GM19043 (cell line): ENCODE results near the gene PAN2.
"Not testable (repeated sequence)": the region's sequence is repeated elsewhere in the genome, so short reads cannot be mapped to it uniquely, and the experiment has no call there.

Experiments used
- ATAC-seq: cut with Tn5 transposase; IDR thresholded peaks from one replicate; pipeline ENCODE4 v1.9.1; 2021; ENCODE audit warnings: low read depth; ENCODE audit not compliant: unreplicated experiment

The PAN2 gene

DNA sequence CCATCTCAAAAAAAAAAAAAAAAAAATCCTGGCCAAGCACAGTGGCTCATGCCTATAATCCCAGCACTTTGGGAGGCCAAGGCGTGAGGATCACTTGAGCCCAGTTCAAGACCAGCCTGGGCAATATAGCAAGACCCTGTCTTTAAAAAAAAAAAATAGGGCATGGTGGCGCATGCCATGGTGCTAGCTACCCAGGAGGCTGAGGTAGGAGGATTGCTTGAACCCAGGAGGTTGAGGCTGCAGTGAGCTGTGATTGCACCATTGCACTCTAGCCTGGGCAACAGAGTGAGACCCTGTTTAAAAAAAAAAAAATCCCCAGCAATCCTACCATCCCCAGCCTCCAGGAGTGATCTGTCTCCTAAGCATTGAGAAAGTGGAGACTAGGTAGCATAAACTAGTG lies 8.5 kb upstream of the PAN2 start:
- not testable (repeated sequence) for ATAC-seq

DNA sequence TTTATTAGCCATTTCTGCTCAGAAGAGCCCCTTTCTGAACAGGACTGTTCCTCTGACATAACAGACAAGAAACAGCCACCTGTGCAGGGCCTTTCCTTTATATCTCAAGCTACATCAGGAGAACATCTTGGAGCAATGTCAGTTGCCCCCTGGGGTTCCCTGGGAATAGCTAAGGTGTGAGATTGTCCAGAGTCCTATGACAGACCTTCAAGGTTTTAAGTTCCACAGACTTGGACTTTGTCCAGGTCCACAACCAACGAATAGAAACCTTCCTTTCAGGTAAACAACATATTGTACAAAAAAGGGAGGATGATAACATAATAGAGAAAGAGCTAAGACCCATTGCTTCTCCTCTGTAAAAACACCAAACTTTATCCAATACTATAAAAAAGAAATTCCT lies 7.8 kb upstream of the PAN2 start:
- no peak for ATAC-seq

DNA sequence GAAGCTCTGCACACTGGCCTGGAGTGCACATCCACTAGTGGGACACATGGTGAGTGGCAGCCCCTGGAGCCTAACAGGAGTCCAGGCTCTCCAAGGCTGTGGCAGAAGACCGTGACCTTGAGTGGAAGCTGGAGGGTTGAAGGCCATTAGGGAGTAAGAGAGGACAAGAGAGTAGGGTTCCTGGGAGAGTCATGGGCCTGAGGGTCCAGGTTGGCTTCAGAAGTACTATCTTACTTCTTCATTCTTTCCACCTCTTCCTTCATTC lies 5.3 kb upstream of the PAN2 start:
- ATAC-seq: no peak

DNA sequence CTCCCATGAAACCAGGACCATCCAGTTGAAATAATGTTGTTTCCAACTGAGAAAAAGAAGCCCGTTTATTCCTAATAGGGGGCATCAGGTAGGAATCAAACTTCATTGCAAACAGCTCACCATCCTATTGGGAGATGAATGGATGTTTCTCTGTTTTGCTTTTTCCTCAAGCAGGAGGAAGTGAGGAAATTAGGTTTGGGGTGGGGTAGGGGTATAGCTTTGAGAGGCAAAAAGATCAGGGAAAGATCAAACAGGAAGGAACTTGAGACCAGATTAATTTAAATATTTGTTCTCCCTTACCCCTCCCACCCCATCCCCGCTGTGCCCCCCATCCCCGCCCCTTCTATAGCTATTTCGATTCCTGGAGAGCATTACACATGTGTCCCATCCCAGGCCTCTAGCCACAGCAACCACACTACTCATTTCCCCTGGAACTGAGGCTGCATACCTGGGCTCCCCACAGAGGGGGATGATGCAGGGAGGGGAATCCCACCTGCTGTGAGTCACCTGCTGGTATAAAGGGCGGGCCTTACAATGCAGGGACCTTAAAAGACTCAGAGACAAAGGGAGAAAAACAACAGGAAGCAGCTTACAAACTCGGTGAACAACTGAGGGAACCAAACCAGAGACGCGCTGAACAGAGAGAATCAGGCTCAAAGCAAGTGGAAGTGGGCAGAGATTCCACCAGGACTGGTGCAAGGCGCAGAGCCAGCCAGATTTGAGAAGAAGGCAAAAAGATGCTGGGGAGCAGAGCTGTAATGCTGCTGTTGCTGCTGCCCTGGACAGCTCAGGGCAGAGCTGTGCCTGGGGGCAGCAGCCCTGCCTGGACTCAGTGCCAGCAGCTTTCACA lies 4.7 kb upstream of the PAN2 start, which contains the start of gene IL23A:
Gene IL23A (plus strand): TSS at position 577 of the 850 bp plus-strand sequence. CDS start 161 bp downstream, at position 738.
- no peak for ATAC-seq

DNA sequence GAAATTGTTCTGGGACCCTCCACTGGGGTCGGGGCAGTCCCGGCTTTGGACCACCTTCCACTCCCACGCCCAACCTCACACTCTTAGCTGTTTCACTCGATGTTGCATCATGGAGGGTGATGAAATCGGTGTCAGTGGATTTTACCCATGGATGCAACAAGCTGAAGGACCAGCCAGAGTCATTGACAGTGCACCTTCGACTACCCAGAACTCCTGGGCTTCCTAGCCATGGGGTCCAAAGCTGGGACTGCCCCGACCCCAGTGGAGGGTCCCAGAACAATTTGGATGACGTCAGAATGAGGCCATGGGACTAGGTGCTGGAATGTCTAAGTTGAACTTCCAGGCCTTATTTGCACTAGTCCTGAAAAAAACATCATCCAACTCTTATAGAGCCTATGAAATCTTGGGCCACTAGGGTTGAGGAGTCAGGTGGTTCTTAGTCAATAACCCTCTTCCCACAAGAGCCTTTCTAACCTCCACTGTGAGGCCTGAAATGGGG lies 4.0 kb upstream of the PAN2 start:
- ATAC-seq: no peak

DNA sequence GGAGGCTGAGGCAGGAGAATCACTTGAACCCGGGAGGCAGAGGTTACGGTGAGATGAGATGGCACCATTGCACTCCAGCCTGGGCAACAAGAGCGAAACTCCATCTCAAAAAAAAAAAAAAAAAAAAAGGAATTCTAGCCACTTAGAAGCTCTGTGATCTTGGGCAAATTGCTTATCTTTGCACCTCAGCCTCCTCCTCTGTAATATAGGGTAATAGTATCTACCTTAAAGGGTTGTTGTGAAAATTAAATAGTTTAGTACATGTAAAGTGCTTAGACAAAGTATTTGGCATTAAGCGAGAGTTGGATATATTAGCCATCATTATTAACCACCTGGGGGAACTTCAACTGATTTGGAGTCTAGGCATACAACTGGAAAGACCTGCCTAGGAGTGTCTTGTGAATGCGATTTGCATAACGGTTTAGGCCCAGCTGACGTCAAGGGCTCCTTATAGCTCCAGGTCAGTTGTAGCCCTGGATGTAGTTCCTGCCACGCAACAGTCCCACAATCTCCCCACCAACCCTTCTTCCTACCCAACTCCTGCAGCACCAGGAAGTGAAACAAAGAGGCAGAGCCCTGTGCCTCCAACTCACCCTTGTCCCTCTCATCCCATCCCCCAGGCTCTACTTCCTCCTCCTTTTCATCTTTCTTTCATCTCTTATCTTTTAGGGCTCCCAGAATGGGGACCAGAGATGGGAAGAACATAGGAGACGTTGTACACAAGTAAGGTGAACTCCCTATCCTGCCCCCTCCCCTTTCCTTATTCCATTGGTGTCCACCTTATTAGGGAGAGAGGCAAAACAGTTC lies 2.8 kb upstream of the PAN2 start:
- ATAC-seq: no peak

DNA sequence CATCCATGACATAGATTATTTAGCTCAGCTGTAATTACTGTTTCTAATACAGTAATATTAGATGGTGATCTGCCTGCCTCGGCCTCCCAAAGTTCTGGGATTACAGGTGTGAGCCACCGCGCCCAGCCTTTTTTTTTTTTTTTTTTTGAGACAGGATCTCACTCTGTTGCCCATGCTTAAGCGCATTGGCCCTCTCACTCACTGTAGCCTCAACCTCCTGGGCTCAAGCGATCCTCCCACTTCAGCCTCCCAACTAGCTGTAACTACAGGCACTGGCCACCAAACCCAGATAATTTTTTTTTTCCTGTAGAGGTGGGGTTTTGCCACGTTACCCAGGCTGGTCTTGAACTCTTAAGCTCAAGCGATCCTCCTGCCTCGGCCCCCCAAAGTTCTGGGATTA lies 1.7 kb upstream of the PAN2 start:
- ATAC-seq: not testable (repeated sequence)

DNA sequence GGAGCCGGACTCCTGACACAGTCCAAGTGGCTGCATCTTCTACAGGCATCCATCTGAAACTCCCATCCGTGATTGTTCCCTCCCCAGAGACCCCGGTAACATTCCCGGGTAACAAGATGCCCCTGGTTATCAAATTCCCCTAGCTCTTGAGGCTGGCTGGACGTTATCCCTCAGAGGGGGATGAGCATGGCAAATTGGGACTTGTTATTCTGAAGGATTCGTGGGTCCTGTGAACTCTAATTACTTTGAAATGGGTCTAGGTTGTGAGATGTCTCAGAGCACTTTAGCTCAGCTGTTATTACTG lies 642 bp upstream of the PAN2 start:
- ATAC-seq: no peak

DNA sequence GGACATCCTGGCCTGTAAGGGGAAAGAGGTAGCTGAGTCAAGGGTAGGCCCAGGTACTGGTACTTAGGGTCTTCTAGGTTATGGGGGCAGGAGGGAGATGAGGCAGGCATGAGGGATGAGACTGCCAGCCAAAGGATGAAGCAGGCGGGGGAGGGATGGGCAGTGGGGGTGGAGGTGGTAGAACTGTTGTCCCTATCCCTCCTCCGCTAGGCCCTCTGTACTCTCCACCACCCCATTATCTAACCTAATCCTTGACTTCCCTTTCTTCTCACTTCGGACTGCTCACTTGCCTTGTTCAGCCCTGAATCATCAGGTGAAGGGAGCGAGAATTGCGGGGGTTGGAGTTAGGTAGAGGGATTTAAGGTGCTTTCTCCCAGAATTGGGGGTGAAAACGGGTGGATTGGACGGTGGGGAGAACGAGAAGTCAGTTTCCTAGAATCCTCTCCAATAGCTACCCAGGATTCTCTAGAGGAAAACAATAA lies 562 bp downstream of the PAN2 start:
- no peak for ATAC-seq

DNA sequence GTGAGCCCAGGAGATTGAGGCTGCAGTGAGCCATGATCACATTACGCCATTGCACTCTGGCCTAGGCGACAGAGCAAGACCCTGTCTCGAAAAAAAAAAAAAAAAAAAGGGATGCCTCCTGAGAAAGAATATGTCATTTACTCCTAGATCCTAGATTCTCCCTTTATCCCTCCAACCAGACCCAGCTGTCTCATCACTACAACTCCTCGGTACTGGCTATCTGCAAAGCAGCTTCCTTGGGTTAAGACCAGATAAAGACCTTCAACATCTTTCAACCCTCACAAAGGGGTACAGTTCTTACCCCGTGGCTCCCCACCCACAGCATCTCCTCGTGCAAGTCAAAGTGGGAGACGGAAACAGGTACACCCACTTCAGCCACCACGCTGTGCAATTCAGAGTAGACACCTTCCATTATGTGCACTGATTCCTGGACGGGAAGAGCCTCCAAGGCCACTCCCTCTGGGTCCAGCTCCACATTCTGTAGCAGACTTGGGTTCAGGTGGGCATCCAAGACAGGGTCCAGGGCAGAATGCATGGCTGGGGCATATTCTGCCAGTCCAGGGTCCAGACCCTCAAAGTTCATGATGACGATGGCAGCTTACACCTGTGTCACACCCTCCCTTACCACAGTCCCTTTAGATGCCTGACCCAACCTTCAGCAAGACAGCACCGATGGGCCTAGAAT lies 1.1 kb downstream of the PAN2 start:
- ATAC-seq: no peak

DNA sequence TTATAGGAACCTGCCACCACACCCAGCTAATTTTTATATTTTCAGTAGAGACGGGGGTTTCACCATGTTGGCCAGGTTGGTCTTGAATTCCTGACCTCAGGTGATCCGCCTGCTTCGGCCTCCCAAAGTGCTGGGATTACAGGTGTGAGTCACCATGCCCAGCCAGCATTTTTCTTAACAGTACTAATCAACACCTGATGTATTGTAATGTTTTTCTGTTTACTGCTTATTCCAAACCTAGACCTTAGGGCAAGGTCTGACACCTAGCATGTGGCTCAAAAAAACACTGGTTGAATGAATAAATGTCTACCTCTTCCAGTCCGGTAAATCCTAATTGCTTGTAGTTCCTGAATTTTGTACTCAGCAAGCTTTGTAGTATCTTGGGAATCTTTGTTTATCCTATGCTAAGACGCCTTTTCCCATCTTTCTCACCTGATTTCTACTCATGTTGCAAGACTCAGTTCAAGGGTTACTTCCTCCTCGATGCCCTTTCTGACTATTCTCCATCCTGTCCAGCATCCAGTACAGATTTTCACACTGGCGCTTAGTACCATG lies 2.8 kb downstream of the PAN2 start:
- ATAC-seq: no peak

DNA sequence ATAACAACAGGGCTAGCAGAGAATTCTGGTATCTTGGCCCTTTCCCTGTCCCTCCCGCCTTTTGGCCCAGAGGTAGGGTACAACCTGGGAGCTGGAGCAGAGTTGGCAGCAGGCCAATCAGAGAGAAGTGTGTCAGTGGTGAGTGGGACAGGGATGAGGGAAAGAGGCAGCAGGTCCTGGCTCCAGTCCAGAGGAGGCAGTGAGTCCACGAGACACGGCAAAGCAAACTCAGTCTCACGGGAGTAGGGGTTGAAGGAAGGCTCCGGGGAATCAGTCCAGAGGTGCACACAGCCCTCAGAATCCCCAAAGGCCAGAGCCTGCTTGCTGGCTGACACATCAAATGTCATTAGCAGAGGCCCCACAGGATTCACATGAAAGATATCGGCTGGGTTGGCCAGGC lies 7.3 kb downstream of the PAN2 start:
- ATAC-seq: no peak

DNA sequence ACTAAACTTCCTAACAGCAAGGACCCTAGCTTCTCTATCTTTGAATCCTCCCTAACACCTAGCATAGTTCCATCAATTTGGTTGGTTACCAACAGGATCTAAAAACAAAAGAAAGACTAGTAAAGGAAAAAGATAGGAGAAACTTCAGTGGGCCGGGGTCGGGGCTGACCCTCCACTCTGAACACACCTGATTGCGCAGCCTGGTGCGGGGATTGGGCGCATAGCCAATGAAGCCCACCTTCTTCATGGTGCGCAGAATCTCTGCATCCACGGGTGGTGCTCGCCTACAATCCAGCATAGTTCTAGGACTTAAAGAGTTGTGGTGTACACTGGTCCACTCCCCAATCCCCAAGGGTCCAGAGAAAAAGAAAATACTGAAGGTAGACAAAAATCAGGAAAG lies 7.7 kb downstream of the PAN2 start:
- ATAC-seq: no peak

DNA sequence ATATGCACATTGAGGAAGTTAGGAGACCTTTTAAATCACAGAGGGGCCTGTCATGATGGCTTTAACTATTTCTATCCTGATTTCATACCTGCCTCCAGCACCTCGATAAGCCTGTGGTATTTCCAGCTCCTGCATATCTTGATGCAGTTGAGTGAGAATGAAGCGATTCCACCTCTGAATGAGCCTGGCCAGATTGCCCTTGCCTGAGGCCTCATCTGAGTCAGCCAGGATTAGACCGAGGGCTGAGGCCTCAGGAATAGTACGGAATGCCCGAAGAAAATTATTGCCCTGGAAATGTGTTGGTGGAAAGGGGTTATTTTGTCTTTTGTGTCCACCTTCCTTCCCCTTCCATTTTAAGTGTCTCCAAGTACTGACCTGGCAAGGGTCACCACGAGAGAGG lies 9.6 kb downstream of the PAN2 start:
- no peak for ATAC-seq

DNA sequence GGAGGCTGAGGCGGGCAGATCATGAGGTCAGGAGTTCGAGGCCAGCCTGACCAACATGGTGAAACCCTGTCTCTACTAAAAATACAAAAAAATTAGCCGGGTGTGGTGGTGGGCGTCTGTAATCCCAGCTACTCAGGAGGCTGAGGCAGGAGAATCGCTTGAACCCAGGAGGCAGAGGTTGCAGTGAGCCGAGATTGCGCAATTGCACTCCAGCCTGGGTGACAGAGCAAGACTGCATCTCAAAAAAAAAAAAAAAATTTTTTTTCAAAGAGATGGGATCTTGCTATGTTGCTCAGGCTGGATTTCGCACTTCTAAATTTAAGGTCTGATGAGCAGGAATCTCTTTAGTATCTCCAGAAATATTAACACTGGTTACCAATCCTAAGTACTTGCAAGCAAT lies 12.2 kb downstream of the PAN2 start:
- ATAC-seq: not testable (repeated sequence)

DNA sequence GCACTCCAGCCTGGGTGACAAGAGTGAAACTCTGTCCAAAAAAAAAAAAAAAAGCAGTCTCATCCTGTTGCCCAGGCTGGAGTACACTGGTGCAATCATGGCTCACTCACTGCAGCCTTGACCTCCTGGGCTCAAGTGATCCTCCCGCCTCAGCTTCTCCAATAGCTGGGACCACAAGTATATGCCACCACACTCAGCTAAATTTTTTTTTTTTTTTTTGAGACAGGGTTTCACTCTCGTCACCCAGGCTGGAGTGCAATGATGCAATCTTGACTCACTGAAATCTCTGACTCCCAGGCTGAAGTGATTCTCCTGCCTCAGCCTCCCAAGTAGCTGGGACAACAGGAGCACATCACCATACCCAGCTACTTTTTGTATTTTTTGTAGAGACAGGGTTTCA lies 12.8 kb downstream of the PAN2 start:
- no peak for ATAC-seq

DNA sequence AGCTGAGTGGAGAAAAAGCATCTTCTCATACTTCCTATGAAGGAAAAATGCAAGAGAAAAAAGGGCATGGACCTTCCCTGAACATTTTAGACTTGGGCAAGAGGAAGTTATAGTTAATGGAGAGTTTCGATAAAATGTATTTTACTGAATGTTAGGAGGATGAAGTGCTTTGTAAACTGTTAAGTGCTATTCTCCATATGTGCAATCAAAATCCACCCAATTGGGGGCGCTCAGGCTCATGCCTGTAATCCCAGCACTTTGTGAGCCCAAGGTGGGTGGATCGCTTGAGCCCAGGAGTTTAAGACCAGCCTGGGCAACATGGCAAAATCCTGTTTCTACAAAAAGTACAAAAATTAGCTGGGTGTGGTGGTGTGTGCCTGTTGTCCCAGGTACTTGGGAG lies 16.1 kb downstream of the PAN2 start:
- ATAC-seq: no peak

DNA sequence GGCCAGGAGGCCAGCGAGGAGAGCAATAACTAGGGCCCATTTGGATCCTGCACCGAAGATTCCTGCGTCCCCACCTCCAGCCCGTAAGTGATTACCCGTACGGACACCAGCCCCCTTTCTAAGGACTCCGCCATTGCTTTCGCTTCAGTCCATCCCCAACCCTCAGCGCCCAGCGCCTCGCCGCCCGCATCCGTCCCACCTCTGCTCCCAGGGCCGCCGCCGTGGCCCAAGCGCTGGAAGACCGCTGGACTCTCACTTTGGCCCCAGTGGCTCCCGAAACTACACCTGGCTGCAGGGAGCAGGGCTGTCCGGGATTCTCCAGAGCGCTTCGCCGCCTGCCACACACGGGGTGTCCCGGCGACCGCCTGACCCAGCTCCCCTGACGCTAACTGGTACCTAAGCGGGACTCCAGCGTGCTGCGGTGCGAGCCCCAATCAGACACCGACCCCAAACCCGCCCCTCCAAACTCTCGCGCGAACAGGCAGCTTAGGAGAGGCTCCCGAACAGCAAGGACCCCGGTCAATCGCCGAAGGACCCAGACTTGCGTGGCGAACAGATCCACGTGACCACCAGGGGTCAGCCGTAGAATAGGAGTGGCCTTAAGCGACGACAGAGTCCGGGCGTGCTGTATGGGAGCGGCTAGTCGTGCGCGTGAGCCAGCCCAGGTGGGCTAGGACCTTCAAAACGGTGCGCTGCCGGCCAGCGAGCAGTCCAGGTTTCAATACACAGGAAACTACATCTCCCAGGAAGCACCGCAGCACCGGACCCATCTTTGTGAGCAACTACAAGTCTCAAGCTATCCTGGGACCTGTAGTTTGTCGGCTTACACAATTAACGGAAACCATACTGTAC lies 18.0 kb downstream of the PAN2 start, which contains the start of gene CNPY2:
Gene CNPY2 (minus strand): TSS at position 367 of the 852 bp plus-strand sequence. CDS start 771 bp downstream, outside the sequence.
- ATAC-seq: peak; percentile 90

DNA sequence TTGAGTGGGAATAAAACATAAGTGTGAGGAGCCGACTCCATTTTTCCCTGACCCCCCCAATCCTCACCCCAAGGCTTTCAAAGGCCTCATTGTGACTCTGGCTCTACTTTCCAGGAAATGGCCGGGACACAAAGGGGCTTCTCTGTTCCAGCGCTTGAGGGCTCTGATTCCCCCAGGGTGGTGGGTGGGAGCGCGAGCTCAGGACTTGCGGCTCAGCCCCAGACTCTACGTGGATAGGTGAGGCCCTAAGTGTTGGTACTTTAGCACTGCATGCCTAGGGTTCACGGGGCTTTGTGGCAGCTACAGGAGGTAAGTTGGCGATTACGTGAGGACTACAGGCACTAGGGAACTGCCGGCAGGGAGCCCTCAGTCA lies 18.6 kb downstream of the PAN2 start:
- ATAC-seq: no peak

DNA sequence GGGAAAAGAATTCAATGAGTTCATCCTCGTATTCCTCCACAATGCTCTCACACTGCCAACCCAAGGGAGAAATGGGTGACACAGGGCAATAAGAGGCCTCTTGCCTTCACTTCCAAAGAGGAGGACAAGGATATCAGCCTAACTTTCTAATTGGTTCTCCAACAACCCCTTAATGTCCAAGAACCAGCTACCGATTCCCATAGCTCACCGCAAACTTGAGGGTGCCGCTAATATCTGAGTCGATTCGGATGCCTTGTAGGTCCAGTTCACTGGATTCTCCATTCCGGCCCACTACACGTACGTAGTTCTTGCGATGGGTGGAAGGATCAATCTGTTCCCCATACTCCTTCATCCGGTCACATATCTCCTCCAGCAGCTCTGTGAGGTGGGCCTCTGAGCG lies 22.8 kb downstream of the PAN2 start:
- ATAC-seq: no peak
